Smooth muscle cell (in vitro differentiated cells): ENCODE results near the gene FLACC1. TPM values are rescaled to one million over a fixed set of nuclear protein-coding genes. Genes with fewer than 3 reads are reported as not detected.

ENCODE experiments used
- DNase-seq: peaks from one replicate; lab custom pipeline; 2025; ENCODE audit not compliant: unreplicated experiment; lab: John Stamatoyannopoulos, UW
- H2AFZ ChIP-seq: fragments of 200-600 bp; sonication (generic); 2 replicates; pipeline ENCODE4 v1.6.0; 2016; ENCODE audit warnings: antibody characterized with exemption, low read depth, mild to moderate bottlenecking
- H3F3A ChIP-seq: fragments of 200-600 bp; sonication (generic); 2 replicates; pipeline ENCODE4 v1.6.0; 2017; ENCODE audit warnings: antibody characterized with exemption, low read depth
- H3K27ac ChIP-seq: fragments of 200-600 bp; sonication (generic); 2 replicates; pipeline ENCODE4 v1.5.1; 2016; ENCODE audit warnings: low read depth, mild to moderate bottlenecking
- H3K27me3 ChIP-seq: fragments of 200-600 bp; sonication (generic); 2 replicates; pipeline ENCODE4 v1.6.1; 2016; ENCODE audit warnings: low read depth, mild to moderate bottlenecking
- H3K36me3 ChIP-seq: fragments of 200-600 bp; sonication (generic); 2 replicates; pipeline ENCODE4 v1.5.1; 2016; ENCODE audit warnings: low read depth
- H3K4me1 ChIP-seq: fragments of 200-600 bp; sonication (generic); 2 replicates; pipeline ENCODE4 v1.5.1; 2016; ENCODE audit warnings: low read depth
- H3K4me2 ChIP-seq: fragments of 200-600 bp; sonication (generic); 2 replicates; pipeline ENCODE4 v1.6.0; 2016; ENCODE audit warnings: mild to moderate bottlenecking
- H3K4me3 ChIP-seq: fragments of 200-600 bp; sonication (generic); 2 replicates; pipeline ENCODE4 v1.5.1; 2016; ENCODE audit warnings: mild to moderate bottlenecking
- H3K79me2 ChIP-seq: fragments of 200-600 bp; sonication (generic); 2 replicates; pipeline ENCODE4 v1.6.0; 2016; ENCODE audit warnings: low read depth, mild to moderate bottlenecking
- H3K9ac ChIP-seq: fragments of 200-600 bp; sonication (generic); 2 replicates; pipeline ENCODE4 v1.6.0; 2016; ENCODE audit warnings: low read depth
- H3K9me3 ChIP-seq: fragments of 200-600 bp; sonication (generic); replicated peaks from 2 replicates; pipeline ENCODE4 v1.5.1; 2016; ENCODE audit warnings: low read depth
- H4K20me1 ChIP-seq: fragments of 200-600 bp; sonication (generic); 2 replicates; pipeline ENCODE4 v1.6.0; 2016; ENCODE audit warnings: low read depth
- CTCF ChIP-seq: fragments of 200-600 bp; sonication (generic); IDR thresholded peaks from 2 replicates; pipeline ENCODE4 v1.5.1; 2017; ENCODE audit warnings: borderline replicate concordance, mild to moderate bottlenecking, antibody characterized with exemption; ENCODE audit not compliant: insufficient read depth, poor library complexity, severe bottlenecking
- WGBS: methylation state at CpG from one replicate; pipeline ENCODE4 v1.1.7; 2016; ENCODE audit warnings: low lambda C conversion rate; 5-methylcytosine and 5-hydroxymethylcytosine counted together
- polyA plus RNA-seq: library from polyadenylated mRNA; unstranded; fragments of >200 nt; fragmentation: Nextera tagmentation; extraction: Ambion mirVana; gene quantifications from 2 replicates; pipeline ENCODE4 v1.2.1, GENCODE V29; 2016
- total RNA-seq: library from RNA; depleted of rRNA; stranded (reverse); fragments of >200 nt; gene quantifications from 2 replicates; pipeline ENCODE4 v1.2.3, GENCODE V29; 2014

The FLACC1 gene
- total and polyA plus RNA-seq, 2 experiments from 2014 or later = 0.76 TPM; not detected in 1

DNA sequence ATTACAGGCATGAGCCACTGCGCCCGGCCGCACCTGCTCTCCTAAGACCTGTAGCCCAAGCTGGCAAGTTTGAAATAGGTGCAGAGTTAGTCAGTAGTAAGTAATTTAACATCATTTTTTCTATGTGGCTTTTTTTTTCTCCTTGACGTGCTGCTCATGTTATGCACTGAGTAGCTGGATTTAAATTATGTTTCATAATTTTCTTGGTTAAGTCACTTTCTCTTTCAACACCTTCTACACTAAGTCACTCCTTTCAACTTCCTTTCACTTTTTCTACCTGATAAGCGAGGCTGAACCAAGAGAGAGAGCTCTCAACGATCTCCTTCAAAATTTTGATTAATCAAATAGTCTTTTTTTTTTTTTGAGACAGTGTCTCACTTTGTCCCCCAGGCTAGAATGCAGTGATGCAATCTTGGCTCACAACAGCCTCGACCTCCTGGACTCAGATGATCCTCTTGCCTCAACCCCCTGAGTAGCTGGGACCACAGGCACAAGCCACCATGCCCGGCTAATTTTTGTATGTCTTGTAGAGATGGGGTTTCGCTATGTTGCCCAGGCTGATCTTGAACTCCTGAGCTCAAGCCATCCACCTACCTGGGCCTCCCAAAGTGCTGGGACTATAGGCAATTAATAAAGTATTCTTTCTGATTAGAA is 83.7 kb downstream of the FLACC1 start:
- TF ChIP-seq CTCF = no peak
- Histone ChIP-seq H3K4me2 (no peak overlapping the region), H3F3A (no peaks in the 10 kb centered on the region), H3K79me2 (no peaks in the 10 kb centered on the region), H3K9ac (no peak overlapping the region), H2AFZ (no peak overlapping the region), H3K4me1 (no peaks in the 10 kb centered on the region), H3K27me3 (no peaks in the 10 kb centered on the region), H3K27ac (no peak overlapping the region), H3K4me3 (no peak overlapping the region), H3K9me3 (no peaks in the 10 kb centered on the region), H4K20me1 (no peaks in the 10 kb centered on the region), H3K36me3 (no peaks in the 10 kb centered on the region)
- DNase-seq = no peak
- 93% methylated on average over 9 of the region's 9 CpGs for WGBS

GRCh38 chr2:201271917-201272316 is 85.2 kb downstream of the FLACC1 start:
- no peaks in the 10 kb centered on the region for H3K36me3 ChIP-seq
- 94% methylated on average over 2 of the region's 2 CpGs for WGBS
- H3K9ac ChIP-seq = no peak overlapping the region
- no peak overlapping the region for H2AFZ ChIP-seq
- no peaks in the 10 kb centered on the region for H3K4me1 ChIP-seq
- no peak for TF ChIP-seq CTCF
- no peak overlapping the region for H3K4me3 ChIP-seq
- no peak overlapping the region for H3K27ac ChIP-seq
- no peaks in the 10 kb centered on the region for H3K27me3 ChIP-seq
- H3K79me2 ChIP-seq = no peaks in the 10 kb centered on the region
- no peaks in the 10 kb centered on the region for H4K20me1 ChIP-seq
- H3F3A ChIP-seq = no peaks in the 10 kb centered on the region
- no peaks in the 10 kb centered on the region for H3K9me3 ChIP-seq
- H3K4me2 ChIP-seq = no peak overlapping the region
- no peak for DNase-seq

GRCh38 chr2:201270293-201271001 is 86.7 kb downstream of the FLACC1 start:
- Histone ChIP-seq H2AFZ (no peak overlapping the region), H3K79me2 (no peaks in the 10 kb centered on the region), H3K4me2 (no peak overlapping the region), H3K9ac (no peak overlapping the region), H3K4me1 (no peaks in the 10 kb centered on the region), H4K20me1 (no peaks in the 10 kb centered on the region), H3K27ac (no peak overlapping the region), H3F3A (no peaks in the 10 kb centered on the region), H3K4me3 (no peak overlapping the region), H3K27me3 (no peaks in the 10 kb centered on the region), H3K36me3 (no peaks in the 10 kb centered on the region), H3K9me3 (no peaks in the 10 kb centered on the region)
- DNase-seq = no peak
- no peak for TF ChIP-seq CTCF
- 95% methylated on average over 9 of the region's 9 CpGs for WGBS

GRCh38 chr2:201269764-201270163 is 87.4 kb downstream of the FLACC1 start:
- H3F3A ChIP-seq = no peaks in the 10 kb centered on the region
- no peaks in the 10 kb centered on the region for H3K27me3 ChIP-seq
- no peak overlapping the region for H3K9ac ChIP-seq
- H3K4me1 ChIP-seq = no peaks in the 10 kb centered on the region
- H2AFZ ChIP-seq = no peak overlapping the region
- no peaks in the 10 kb centered on the region for H4K20me1 ChIP-seq
- H3K79me2 ChIP-seq = no peaks in the 10 kb centered on the region
- H3K9me3 ChIP-seq = no peaks in the 10 kb centered on the region
- no peak overlapping the region for H3K4me3 ChIP-seq
- 91% methylated on average over 2 of the region's 2 CpGs for WGBS
- DNase-seq = no peak
- H3K4me2 ChIP-seq = no peak overlapping the region
- no peaks in the 10 kb centered on the region for H3K36me3 ChIP-seq
- TF ChIP-seq CTCF = no peak
- no peak overlapping the region for H3K27ac ChIP-seq
